ENCODE data around the gene GRN. TPM values are rescaled to one million over a fixed set of nuclear protein-coding genes. Genes with fewer than 3 reads are reported as not detected.

Gene GRN
- total RNA-seq, 3 donors from 2014 or later (not counting 1 experiment from before 2014, with no cell fraction given), result 42.4 to 69.8 (median 55.6) TPM

DNA sequence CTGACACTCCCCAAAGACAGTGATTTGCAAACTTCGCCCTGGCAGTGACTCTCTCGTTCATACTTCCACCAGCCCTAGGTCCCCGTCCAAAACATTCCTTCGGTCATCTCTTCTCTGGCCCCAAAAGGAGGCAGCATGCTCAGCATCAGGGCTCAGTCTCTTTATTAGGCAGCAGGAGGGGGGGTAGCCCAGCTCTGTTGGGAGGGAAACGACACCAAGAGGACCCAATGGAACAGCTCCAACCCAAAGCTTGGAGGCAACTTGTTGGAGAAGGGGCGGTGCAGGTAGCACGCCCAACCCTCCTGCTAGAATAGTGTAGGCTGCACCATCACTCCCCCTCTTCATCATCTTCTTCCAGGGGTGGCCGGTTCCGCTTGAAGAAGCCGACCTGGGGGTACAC, 26.9 kb downstream of the GRN start:
- H3K27me3 Mint-ChIP-seq (ENCODE audit: low read depth in 2 of 2), result peaks cover 14% of the 10 kb centered on the region in 2 donors
- Histone ChIP-seq H3K4me3 (ENCODE audit: low read length) (no peak overlapping the region), H3K27ac (ENCODE audit: low read length) (no peak overlapping the region), H3K9me3 (ENCODE audit: control insufficient read depth, insufficient read depth, low read length) (no peaks in the 10 kb centered on the region), H3K36me3 (ENCODE audit: control insufficient read depth, insufficient read depth, low read length) (no peaks in the 10 kb centered on the region), H3K27me3 (ENCODE audit: control insufficient read depth, insufficient read depth, low read length) (no peaks in the 10 kb centered on the region), H3K4me1 (ENCODE audit: control insufficient read depth, insufficient read depth, low read length) (peaks cover 9% of the 10 kb centered on the region)
- intact Hi-C loops (cut with micrococcal nuclease), result no loop called here
- H3K9me3 Mint-ChIP-seq, result no peaks in the 10 kb centered on the region
- ATAC-seq (no peak), DNase-seq (no peak)
- no peak overlapping the region for H3K27ac Mint-ChIP-seq
- WGBS (ENCODE audit: insufficient coverage), result 79% methylated on average over 10 of the region's 10 CpGs
- TF ChIP-seq, protein P1, sequence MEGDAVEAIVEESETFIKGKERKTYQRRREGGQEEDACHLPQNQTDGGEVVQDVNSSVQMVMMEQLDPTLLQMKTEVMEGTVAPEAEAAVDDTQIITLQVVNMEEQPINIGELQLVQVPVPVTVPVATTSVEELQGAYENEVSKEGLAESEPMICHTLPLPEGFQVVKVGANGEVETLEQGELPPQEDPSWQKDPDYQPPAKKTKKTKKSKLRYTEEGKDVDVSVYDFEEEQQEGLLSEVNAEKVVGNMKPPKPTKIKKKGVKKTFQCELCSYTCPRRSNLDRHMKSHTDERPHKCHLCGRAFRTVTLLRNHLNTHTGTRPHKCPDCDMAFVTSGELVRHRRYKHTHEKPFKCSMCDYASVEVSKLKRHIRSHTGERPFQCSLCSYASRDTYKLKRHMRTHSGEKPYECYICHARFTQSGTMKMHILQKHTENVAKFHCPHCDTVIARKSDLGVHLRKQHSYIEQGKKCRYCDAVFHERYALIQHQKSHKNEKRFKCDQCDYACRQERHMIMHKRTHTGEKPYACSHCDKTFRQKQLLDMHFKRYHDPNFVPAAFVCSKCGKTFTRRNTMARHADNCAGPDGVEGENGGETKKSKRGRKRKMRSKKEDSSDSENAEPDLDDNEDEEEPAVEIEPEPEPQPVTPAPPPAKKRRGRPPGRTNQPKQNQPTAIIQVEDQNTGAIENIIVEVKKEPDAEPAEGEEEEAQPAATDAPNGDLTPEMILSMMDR (IDR thresholded peaks at IDR 0.05), result no peak
- no peaks in the 10 kb centered on the region for H3K36me3 Mint-ChIP-seq
- no peak overlapping the region for H3K4me3 Mint-ChIP-seq
- no peaks in the 10 kb centered on the region for H3K4me1 Mint-ChIP-seq

DNA sequence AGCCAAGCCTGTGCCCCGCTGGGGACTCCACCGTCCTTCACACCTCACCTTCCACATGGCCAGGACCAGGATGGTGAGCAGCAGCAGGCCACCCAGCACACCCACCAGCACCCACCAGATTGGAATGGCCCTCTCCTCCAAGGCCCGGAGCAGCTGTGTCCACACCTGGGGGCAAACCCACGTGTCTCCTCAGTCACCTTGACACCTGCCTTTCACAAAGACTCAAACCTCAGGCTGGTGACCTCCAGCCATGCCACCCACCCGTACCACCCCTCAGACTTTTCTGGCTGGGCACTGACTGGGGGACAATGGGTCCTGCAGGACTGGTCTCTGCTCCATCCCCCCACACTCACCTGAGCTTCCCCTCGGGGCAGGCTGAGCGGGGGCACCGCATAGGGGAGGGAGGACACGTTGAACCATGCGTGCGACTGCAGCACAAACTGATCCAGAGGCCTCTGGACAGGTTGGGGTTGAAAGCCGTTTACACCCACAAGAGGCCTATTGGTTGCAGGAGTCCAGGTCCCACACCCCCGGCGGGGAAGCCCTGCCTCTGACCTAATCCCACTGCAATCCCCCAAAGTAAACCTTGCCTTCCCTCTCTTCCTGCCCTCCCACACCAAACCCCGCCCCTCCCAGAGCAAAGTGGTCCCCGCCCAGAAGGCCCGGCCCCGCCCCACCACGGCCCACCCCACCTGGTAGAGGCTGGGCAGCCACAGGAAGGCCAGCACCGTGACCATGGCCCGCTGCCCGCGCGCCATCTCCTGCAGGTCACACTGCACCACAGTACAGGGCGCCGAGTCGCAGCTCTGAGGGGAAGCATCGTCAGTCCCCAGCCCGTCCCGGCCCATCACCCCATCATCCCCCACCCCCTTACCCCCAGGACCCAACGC, 29.4 kb downstream of the GRN start:
- Mint-ChIP-seq H3K36me3 (no peaks in the 10 kb centered on the region), H3K9me3 (no peaks in the 10 kb centered on the region), H3K27me3 (ENCODE audit: low read depth in 2 of 2) (peaks cover 6 to 8% of the 10 kb centered on the region in 2 donors), H3K4me3 (no peak overlapping the region), H3K4me1 (no peaks in the 10 kb centered on the region), H3K27ac (no peak overlapping the region)
- 42% methylated on average over 31 of the region's 31 CpGs for WGBS (ENCODE audit: insufficient coverage)
- Histone ChIP-seq H3K27ac (ENCODE audit: low read length) (no peak overlapping the region), H3K9me3 (ENCODE audit: control insufficient read depth, insufficient read depth, low read length) (no peaks in the 10 kb centered on the region), H3K27me3 (ENCODE audit: control insufficient read depth, insufficient read depth, low read length) (no peaks in the 10 kb centered on the region), H3K4me3 (ENCODE audit: low read length) (no peak overlapping the region), H3K4me1 (ENCODE audit: control insufficient read depth, insufficient read depth, low read length) (peaks cover 9% of the 10 kb centered on the region), H3K36me3 (ENCODE audit: control insufficient read depth, insufficient read depth, low read length) (no peaks in the 10 kb centered on the region)
- TF ChIP-seq, protein P1 (IDR thresholded peaks at IDR 0.05), result no peak
- intact Hi-C loops (cut with micrococcal nuclease), result no loop called here
- no peak for DNase-seq
- ATAC-seq, result peak in 1 of 3 donors; percentile 7

DNA sequence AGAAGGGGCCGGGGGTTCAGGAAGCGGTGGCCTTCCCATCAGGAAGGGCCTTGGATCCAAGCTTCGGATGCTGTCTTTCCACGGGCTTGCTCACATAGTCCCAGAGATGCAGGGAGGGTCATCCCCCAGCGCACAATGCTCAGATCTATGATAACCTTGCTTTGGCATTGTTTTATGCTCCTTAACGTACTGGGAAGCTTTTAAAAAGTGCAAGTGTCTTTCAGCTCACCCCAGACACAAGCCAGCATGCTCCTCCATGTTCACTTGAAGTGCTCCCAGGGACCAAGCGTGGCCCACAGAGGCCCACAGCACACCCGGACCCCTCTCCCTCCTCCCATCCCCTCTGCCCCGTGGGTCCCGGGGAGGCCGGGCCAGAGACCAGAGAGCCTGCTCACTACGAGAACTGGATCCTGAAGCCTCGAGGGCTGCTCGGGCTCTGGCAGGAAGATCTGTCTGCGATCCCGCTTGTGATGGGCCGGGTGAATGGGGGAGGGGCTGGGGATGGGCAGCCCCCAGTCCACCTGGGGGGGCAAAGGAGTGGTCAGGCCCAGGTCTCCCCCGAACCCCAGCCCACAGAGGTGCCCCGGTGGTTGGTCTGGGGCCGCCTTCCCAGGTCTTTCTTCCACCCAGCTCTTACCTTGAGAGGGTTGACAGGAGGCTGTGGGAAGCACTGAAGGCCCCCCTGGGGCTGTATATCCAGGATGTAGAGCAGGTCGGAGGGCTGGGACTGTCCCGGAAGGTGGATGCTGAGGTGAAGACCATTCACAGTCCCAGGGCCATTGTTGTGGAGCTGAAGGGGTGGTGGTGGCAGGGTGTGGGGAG, 30.3 kb downstream of the GRN start:
- DNase-seq (no peak), ATAC-seq (no peak)
- no peak overlapping the region for H3K27ac Mint-ChIP-seq
- Histone ChIP-seq H3K27ac (ENCODE audit: low read length) (no peak overlapping the region), H3K4me1 (ENCODE audit: control insufficient read depth, insufficient read depth, low read length) (peaks cover 4% of the 10 kb centered on the region), H3K4me3 (ENCODE audit: low read length) (no peak overlapping the region), H3K27me3 (ENCODE audit: control insufficient read depth, insufficient read depth, low read length) (no peaks in the 10 kb centered on the region), H3K9me3 (ENCODE audit: control insufficient read depth, insufficient read depth, low read length) (no peaks in the 10 kb centered on the region), H3K36me3 (ENCODE audit: control insufficient read depth, insufficient read depth, low read length) (no peaks in the 10 kb centered on the region)
- H3K9me3 Mint-ChIP-seq, result no peaks in the 10 kb centered on the region
- 74% methylated on average over 22 of the region's 22 CpGs for WGBS (ENCODE audit: insufficient coverage)
- intact Hi-C loops (cut with micrococcal nuclease), result no loop called here
- H3K4me1 Mint-ChIP-seq, result no peaks in the 10 kb centered on the region
- no peaks in the 10 kb centered on the region for H3K36me3 Mint-ChIP-seq
- TF ChIP-seq, protein P1 (IDR thresholded peaks at IDR 0.05), result no peak
- peaks cover 6 to 8% of the 10 kb centered on the region in 2 donors for H3K27me3 Mint-ChIP-seq (ENCODE audit: low read depth in 2 of 2)
- H3K4me3 Mint-ChIP-seq, result no peak overlapping the region

Measured in natural killer cell (primary cell).